Lung (tissue), 12 donors: Measurements from ENCODE around the gene NPSR1. TPM values are rescaled to one million over a fixed set of nuclear protein-coding genes. Genes with fewer than 3 reads are reported as not detected.
"Not testable (repeated sequence)": the region's sequence is repeated elsewhere in the genome, so short reads cannot be mapped to it uniquely, and the experiment has no call there.

Experiments used
- ATAC-seq: fragments of 200-7000 bp; cut with Tn5 transposase; one replicate; pipeline ENCODE4 v1.9.1; 2020; ENCODE audit warnings: moderate number of reproducible peaks; ENCODE audit not compliant: insufficient read depth, low FRiP score
- DNase-seq, 3 donors: peaks; one replicate each; pipeline ENCODE4 v3.0.0-alpha.2; 2013 to 2017
- H3K27ac ChIP-seq, 2 donors: one replicate each; pipeline ENCODE4 v1.5.1; 2013; ENCODE audit warnings: mild to moderate bottlenecking in 2 of 2, moderate library complexity in 2 of 2, control low read depth in 1 of 2, inconsistent platforms in 1 of 2, low read depth in 1 of 2, low read length in 1 of 2
- H3K27me3 ChIP-seq, 3 donors: one replicate each; pipeline ENCODE4 v1.5.1; 2013; ENCODE audit warnings: low read length in 2 of 3; ENCODE audit not compliant: control insufficient read depth in 3 of 3, insufficient read depth in 3 of 3
- H3K36me3 ChIP-seq, 4 donors: one replicate each; pipeline ENCODE4 v1.5.1; 2013; ENCODE audit warnings: low read length in 4 of 4, mild to moderate bottlenecking in 1 of 4, moderate library complexity in 1 of 4; ENCODE audit not compliant: control insufficient read depth in 4 of 4, insufficient read depth in 4 of 4
- H3K4me1 ChIP-seq, 5 donors: one replicate each; pipeline ENCODE4 v1.5.1; 2013; ENCODE audit warnings: low read length in 5 of 5, mild to moderate bottlenecking in 2 of 5, moderate library complexity in 1 of 5; ENCODE audit not compliant: control insufficient read depth in 5 of 5, insufficient read depth in 5 of 5
- H3K4me3 ChIP-seq: one replicate; pipeline ENCODE4 v1.5.1; 2013; ENCODE audit warnings: mild to moderate bottlenecking, control low read depth, moderate library complexity
- H3K9ac ChIP-seq, 2 donors: one replicate each; pipeline ENCODE4 v1.5.1; 2013; ENCODE audit warnings: low read length in 2 of 2, control low read depth in 1 of 2; ENCODE audit not compliant: insufficient read depth in 1 of 2
- H3K9me3 ChIP-seq, 4 donors: one replicate each; pipeline ENCODE4 v1.5.1; 2013; ENCODE audit warnings: low read length in 3 of 4, mild to moderate bottlenecking in 1 of 4, moderate library complexity in 1 of 4; ENCODE audit not compliant: control insufficient read depth in 4 of 4, insufficient read depth in 3 of 4
- CTCF ChIP-seq: IDR thresholded peaks from 2 replicates; pipeline ENCODE4 v1.5.1; 2012; ENCODE audit warnings: mild to moderate bottlenecking; ENCODE audit errors: control extremely low read depth, extremely low read depth
- WGBS, 2 donors: extraction: QIAGEN DNeasy Blood & Tissue Kit; methylation state at CpG; one replicate each; pipeline ENCODE4 v1.1.7; 2013; 5-methylcytosine and 5-hydroxymethylcytosine counted together
- polyA plus RNA-seq, 2 donors: library from polyadenylated mRNA; stranded (reverse); fragments of 200-250 nt; gene quantifications; one replicate each; pipeline ENCODE4 v1.2.1, GENCODE V29; 2013
- total RNA-seq, 2 donors: library from RNA; depleted of rRNA in 1 of 2; stranded (reverse); fragments of >200 nt in 1 of 2; gene quantifications; one replicate each; pipeline ENCODE4 v1.2.1, GENCODE V29; 2014 to 2021
- donor health status: control.
- donor health status: control.
- donor health status: Bipolar disorder and iron deficiency.
- donor health status: healthy.
- donor health status: DM: yes; HTN: yes; CAD: no.

The NPSR1 gene
- total and polyA plus RNA-seq, 4 donors: not detected

- Histone ChIP-seq H3K27me3 (no peaks in the 10 kb centered on the region), H3K9ac (no peak overlapping the region), H3K9me3 (no peaks in the 10 kb centered on the region), H3K4me3 (no peak overlapping the region), H3K36me3 (no peaks in the 10 kb centered on the region), H3K4me1 (peaks cover 0 to 3% (median 0%) of the 10 kb centered on the region in 5 donors), H3K27ac (no peak overlapping the region)
- 47 to 52% methylated on average over 2 of the region's 2 CpGs for WGBS, 2 donors
- no peak for TF ChIP-seq CTCF
- ATAC-seq (no peak), DNase-seq (no peak)
These were observed 35.8 kb upstream of the NPSR1 start for GRCh38 chr7:34622182-34622581.

GRCh38 chr7:34622771-34623250, 35.2 kb upstream of the NPSR1 start:
- Histone ChIP-seq H3K4me1 (peaks cover 0 to 3% (median 0%) of the 10 kb centered on the region in 5 donors), H3K27ac (no peak overlapping the region), H3K36me3 (no peaks in the 10 kb centered on the region), H3K4me3 (no peak overlapping the region), H3K9me3 (no peaks in the 10 kb centered on the region), H3K9ac (no peak overlapping the region), H3K27me3 (no peaks in the 10 kb centered on the region)
- no peak for TF ChIP-seq CTCF
- WGBS, 2 donors: 77 to 81% methylated on average over 4 of the region's 4 CpGs
- no peak for ATAC-seq
- DNase-seq: no peak

GRCh38 chr7:34628618-34629017, 29.4 kb upstream of the NPSR1 start:
- not testable (repeated sequence) for DNase-seq, H3K4me3 ChIP-seq, ATAC-seq, H3K27ac ChIP-seq, H3K4me1 ChIP-seq, H3K27me3 ChIP-seq, H3K9me3 ChIP-seq, H3K36me3 ChIP-seq, H3K9ac ChIP-seq
- WGBS, 2 donors: 75 to 76% methylated on average over 4 of the region's 4 CpGs

- no peak for ATAC-seq
- DNase-seq: no peak
- no peak for TF ChIP-seq CTCF
These were observed 5.2 kb upstream of the NPSR1 start for GRCh38 chr7:34652809-34653208.

More at GRCh38 chr7:34652809-34653208, 5.2 kb upstream of the NPSR1 start:
- H3K27ac ChIP-seq: no peak overlapping the region
- H3K27me3 ChIP-seq: no peaks in the 10 kb centered on the region
- no peaks in the 10 kb centered on the region for H3K36me3 ChIP-seq
- no peaks in the 10 kb centered on the region for H3K4me1 ChIP-seq
- no peak overlapping the region for H3K9ac ChIP-seq
- no peaks in the 10 kb centered on the region for H3K9me3 ChIP-seq
- H3K4me3 ChIP-seq: no peak overlapping the region
- 79 to 91% methylated on average over 4 of the region's 4 CpGs for WGBS, 2 donors
